Thoracic aorta (tissue), 2 donors: ENCODE results near the gene GOLPH3L. TPM values are rescaled to one million over a fixed set of nuclear protein-coding genes. Genes with fewer than 3 reads are reported as not detected.
"Not testable (repeated sequence)": the region's sequence is repeated elsewhere in the genome, so short reads cannot be mapped to it uniquely, and the experiment has no call there.

Source experiments
- ATAC-seq: fragments of 150-250 bp; one replicate; pipeline ENCODE4 v1.8.0; 2017; ENCODE audit warnings: low read depth; ENCODE audit not compliant: insufficient number of reproducible peaks, low FRiP score
- DNase-seq: peaks from one replicate; pipeline ENCODE4 v3.0.0-alpha.2; 2020; ENCODE audit warnings: low spot score
- H3K27ac ChIP-seq, 2 donors: fragments of 200-600 bp; sonication (generic); 1 replicate in 1 of 2; 2 replicates in 1 of 2; pipeline ENCODE4 v1.5.1; 2016; ENCODE audit warnings: mild to moderate bottlenecking in 2 of 2, moderate library complexity in 2 of 2
- H3K27me3 ChIP-seq: fragments of 200-600 bp; sonication (generic); replicated peaks from 2 replicates; pipeline ENCODE4 v1.6.0; 2016; ENCODE audit warnings: mild to moderate bottlenecking; ENCODE audit not compliant: insufficient read depth
- H3K36me3 ChIP-seq: fragments of 200-600 bp; sonication (generic); one replicate; pipeline ENCODE4 v1.5.1; 2016
- H3K4me1 ChIP-seq, 2 donors: fragments of 200-600 bp; sonication (generic); 1 replicate in 1 of 2; 2 replicates in 1 of 2; pipeline versions ENCODE4 v1.5.1 to v1.6.0; 2016; ENCODE audit warnings: low read depth in 2 of 2, mild to moderate bottlenecking in 1 of 2; ENCODE audit not compliant: control insufficient read depth in 1 of 2
- H3K4me3 ChIP-seq: fragments of 200-600 bp; sonication (generic); 2 replicates; pipeline ENCODE4 v1.5.1; 2016; ENCODE audit warnings: mild to moderate bottlenecking
- H3K9me3 ChIP-seq: fragments of 200-600 bp; sonication (generic); 2 replicates; pipeline ENCODE4 v1.5.1; 2016
- CTCF ChIP-seq: fragments of 200-600 bp; sonication (generic); IDR thresholded peaks from one replicate; pipeline ENCODE4 v1.5.1; 2019; ENCODE audit warnings: antibody characterized with exemption
- total RNA-seq, 2 donors: library from RNA; depleted of rRNA; stranded (reverse); fragments of >200 nt; gene quantifications; one replicate each; pipeline versions ENCODE4 v1.1.0 to v1.2.3, GENCODE V29; 2016

GOLPH3L gene
- total RNA-seq, 2 donors from 2014 or later = 13.7 to 15.6 TPM

- Histone ChIP-seq H3K27me3 (no peaks in the 10 kb centered on the region), H3K4me3 (no peak overlapping the region), H3K27ac (no peak overlapping the region), H3K9me3 (no peaks in the 10 kb centered on the region), H3K4me1 (no peaks in the 10 kb centered on the region), H3K36me3 (peaks cover 4% of the 10 kb centered on the region)
- DNase-seq (no peak), ATAC-seq (no peak)
- no peak for TF ChIP-seq CTCF
Measured at GRCh38 chr1:150661156-150661555, 35.8 kb downstream of the GOLPH3L start.

GRCh38 chr1:150660584-150660983 lies 36.4 kb downstream of the GOLPH3L start:
- Histone ChIP-seq H3K4me3 (no peak overlapping the region), H3K27ac (no peak overlapping the region), H3K9me3 (no peaks in the 10 kb centered on the region), H3K4me1 (no peaks in the 10 kb centered on the region), H3K27me3 (no peaks in the 10 kb centered on the region), H3K36me3 (peaks cover 4% of the 10 kb centered on the region)
- DNase-seq = no peak
- no peak for ATAC-seq
- no peak for TF ChIP-seq CTCF

- H3K36me3 ChIP-seq, ATAC-seq, H3K4me1 ChIP-seq, H3K27ac ChIP-seq, H3K27me3 ChIP-seq, DNase-seq, H3K4me3 ChIP-seq, H3K9me3 ChIP-seq: not testable (repeated sequence)
Measured at GRCh38 chr1:150657064-150657463, 39.9 kb downstream of the GOLPH3L start.

GRCh38 chr1:150654635-150655034 lies 42.3 kb downstream of the GOLPH3L start:
- not testable (repeated sequence) for H3K4me3 ChIP-seq, H3K36me3 ChIP-seq

GRCh38 chr1:150650193-150650592 lies 46.8 kb downstream of the GOLPH3L start:
- no peak for TF ChIP-seq CTCF
- H3K4me3 ChIP-seq = no peak overlapping the region
- peaks cover 13% of the 10 kb centered on the region for H3K36me3 ChIP-seq
- H3K27me3 ChIP-seq = no peaks in the 10 kb centered on the region
- H3K9me3 ChIP-seq = no peaks in the 10 kb centered on the region
- H3K4me1 ChIP-seq = no peaks in the 10 kb centered on the region
- DNase-seq (no peak), ATAC-seq (no peak)
- no peak overlapping the region for H3K27ac ChIP-seq

More at GRCh38 chr1:150654635-150655034, 42.3 kb downstream of the GOLPH3L start:
- not testable (repeated sequence) for H3K27me3 ChIP-seq, H3K4me1 ChIP-seq, ATAC-seq, H3K9me3 ChIP-seq, H3K27ac ChIP-seq, DNase-seq

- Histone ChIP-seq H3K27me3 (no peaks in the 10 kb centered on the region), H3K27ac (no peak overlapping the region), H3K4me1 (no peaks in the 10 kb centered on the region), H3K4me3 (no peak overlapping the region), H3K36me3 (peaks cover 13% of the 10 kb centered on the region), H3K9me3 (no peaks in the 10 kb centered on the region)
- no peak for DNase-seq
- no peak for TF ChIP-seq CTCF
- no peak for ATAC-seq
Measured at GRCh38 chr1:150649441-150650075, 47.4 kb downstream of the GOLPH3L start.
